Trophoblast cell (in vitro differentiated cells and primary cell): ENCODE measurements around the gene SPOCK1.

Experiments
- DNase-seq, 2 donors: peaks; one replicate each; pipeline ENCODE4 v3.0.0-alpha.2; 2016
- H2AFZ ChIP-seq: 2 replicates; pipeline ENCODE4 v1.6.1; 2013; ENCODE audit warnings: low read length, moderate library complexity, mild to moderate bottlenecking; ENCODE audit not compliant: insufficient read depth, poor library complexity
- H2AK5ac ChIP-seq: 2 replicates; pipeline ENCODE4 v1.6.1; 2013; ENCODE audit warnings: mild to moderate bottlenecking, low read length
- H2BK120ac ChIP-seq: 2 replicates; pipeline ENCODE4 v1.6.1; 2013; ENCODE audit warnings: low read length, mild to moderate bottlenecking, moderate library complexity; ENCODE audit not compliant: insufficient read depth, poor library complexity
- H2BK12ac ChIP-seq: 2 replicates; pipeline ENCODE4 v1.6.1; 2013; ENCODE audit warnings: mild to moderate bottlenecking, low read length, moderate library complexity
- H2BK5ac ChIP-seq: 2 replicates; pipeline ENCODE4 v1.6.1; 2013; ENCODE audit warnings: low read length, low read depth, moderate library complexity, mild to moderate bottlenecking; ENCODE audit not compliant: poor library complexity
- H3K14ac ChIP-seq: 2 replicates; pipeline ENCODE4 v1.6.1; 2013; ENCODE audit warnings: mild to moderate bottlenecking, low read length
- H3K18ac ChIP-seq: 2 replicates; pipeline ENCODE4 v1.6.1; 2013; ENCODE audit warnings: mild to moderate bottlenecking, low read length
- H3K23ac ChIP-seq: 2 replicates; pipeline ENCODE4 v1.6.1; 2013; ENCODE audit warnings: low read length
- H3K27ac ChIP-seq: 2 replicates; pipeline ENCODE4 v1.5.1; 2013; ENCODE audit warnings: low read depth, mild to moderate bottlenecking, inconsistent platforms, low read length, moderate library complexity
- H3K27me3 ChIP-seq: 2 replicates; pipeline ENCODE4 v1.6.1; 2013; ENCODE audit warnings: inconsistent platforms, mild to moderate bottlenecking, low read length, moderate library complexity; ENCODE audit not compliant: insufficient read depth
- H3K36me3 ChIP-seq, 2 experiments: 1 replicate in 1 of 2; 2 replicates in 1 of 2; pipeline ENCODE4 v1.6.1; 2013; ENCODE audit warnings: low read length in 2 of 2, mild to moderate bottlenecking in 2 of 2, moderate library complexity in 1 of 2; ENCODE audit not compliant: insufficient read depth in 2 of 2, control insufficient read depth in 1 of 2
- H3K4ac ChIP-seq: 2 replicates; pipeline ENCODE4 v1.6.1; 2013; ENCODE audit warnings: low read depth, mild to moderate bottlenecking, low read length, moderate library complexity
- H3K4me1 ChIP-seq, 2 experiments: 1 replicate in 1 of 2; 2 replicates in 1 of 2; pipeline ENCODE4 v1.6.1; 2013; ENCODE audit warnings: low read length in 2 of 2, mild to moderate bottlenecking in 2 of 2, moderate library complexity in 1 of 2; ENCODE audit not compliant: insufficient read depth in 2 of 2, control insufficient read depth in 1 of 2
- H3K4me2 ChIP-seq: 2 replicates; pipeline ENCODE4 v1.6.1; 2013; ENCODE audit warnings: inconsistent platforms, mild to moderate bottlenecking, low read length, moderate library complexity
- H3K4me3 ChIP-seq: 2 replicates; pipeline ENCODE4 v1.5.1; 2013; ENCODE audit warnings: mild to moderate bottlenecking, low read depth, low read length, inconsistent platforms
- H3K79me1 ChIP-seq: one replicate; pipeline ENCODE4 v1.6.1; 2013; ENCODE audit warnings: low read length
- H3K79me2 ChIP-seq: 2 replicates; pipeline ENCODE4 v1.6.1; 2013; ENCODE audit warnings: low read length, mild to moderate bottlenecking; ENCODE audit not compliant: control insufficient read depth, insufficient read depth, poor library complexity
- H3K9ac ChIP-seq: 2 replicates; pipeline ENCODE4 v1.6.1; 2013; ENCODE audit warnings: mild to moderate bottlenecking, low read length
- H3K9me3 ChIP-seq: 2 replicates; pipeline ENCODE4 v1.6.1; 2013; ENCODE audit warnings: low read depth, mild to moderate bottlenecking, control low read depth, inconsistent platforms, low read length; ENCODE audit not compliant: insufficient read depth
- H4K12ac ChIP-seq: 2 replicates; pipeline ENCODE4 v1.6.1; 2013; ENCODE audit warnings: low read depth, mild to moderate bottlenecking, low read length, moderate library complexity
- H4K8ac ChIP-seq: 2 replicates; pipeline ENCODE4 v1.6.1; 2013; ENCODE audit warnings: low read depth, mild to moderate bottlenecking, low read length, moderate library complexity
- H4K91ac ChIP-seq: one replicate; pipeline ENCODE4 v1.6.1; 2013; ENCODE audit warnings: low read depth, mild to moderate bottlenecking, low read length, moderate library complexity
- WGBS: extraction: QIAGEN DNeasy Blood & Tissue Kit; methylation state at CpG from one replicate; pipeline ENCODE4 v1.1.7; 2013; ENCODE audit warnings: missing lambda C conversion rate; ENCODE audit not compliant: insufficient read length, insufficient coverage; ENCODE audit errors: extremely low coverage; 5-methylcytosine and 5-hydroxymethylcytosine counted together

The SPOCK1 gene

GRCh38 chr5:137402436-137403187 is 96.5 kb downstream of the SPOCK1 start:
- H4K8ac ChIP-seq, result no peak overlapping the region
- no CpG with 5 or more reads among the region's 5 CpGs for WGBS
- H4K12ac ChIP-seq, result no peak overlapping the region
- H3K4ac ChIP-seq, result no peak overlapping the region
- H3K27ac ChIP-seq, result no peak overlapping the region
- no peaks in the 10 kb centered on the region for H3K36me3 ChIP-seq
- H2BK12ac ChIP-seq, result no peak overlapping the region
- H3K79me2 ChIP-seq, result no peaks in the 10 kb centered on the region
- H2BK5ac ChIP-seq, result no peak overlapping the region
- H3K9ac ChIP-seq, result no peak overlapping the region
- no peak overlapping the region for H3K23ac ChIP-seq
- H3K79me1 ChIP-seq, result no peaks in the 10 kb centered on the region
- no peak overlapping the region for H2AFZ ChIP-seq
- peaks cover 0 to under 1% of the 10 kb centered on the region in 2 experiments for H3K4me1 ChIP-seq
- H4K91ac ChIP-seq, result no peak overlapping the region
- H3K14ac ChIP-seq, result no peak overlapping the region
- no peaks in the 10 kb centered on the region for H3K27me3 ChIP-seq
- H2AK5ac ChIP-seq, result no peak overlapping the region
- no peak overlapping the region for H3K4me2 ChIP-seq
- H2BK120ac ChIP-seq, result no peak overlapping the region
- no peak for DNase-seq
- H3K4me3 ChIP-seq, result no peak overlapping the region
- no peak overlapping the region for H3K18ac ChIP-seq
- no peaks in the 10 kb centered on the region for H3K9me3 ChIP-seq

DNA sequence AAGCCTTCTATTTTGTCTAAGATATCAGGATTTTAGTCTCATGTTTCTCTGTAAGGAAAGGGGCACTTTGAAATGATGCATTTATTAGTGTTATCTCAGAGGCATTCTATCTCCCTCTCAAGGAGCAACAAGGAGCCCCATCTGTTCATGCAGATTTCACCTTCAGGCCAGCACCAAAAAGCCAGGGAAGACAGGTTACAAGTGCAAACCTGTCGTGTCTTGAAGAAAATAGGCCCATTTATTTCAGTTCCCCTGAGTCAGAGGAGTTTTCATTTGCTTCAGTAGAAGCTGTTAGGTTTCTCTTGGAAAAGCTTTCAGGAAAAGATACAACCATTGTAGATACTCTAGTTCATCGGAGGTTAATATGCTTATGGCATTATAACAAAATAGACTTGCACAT is 97.2 kb downstream of the SPOCK1 start:
- H3K9ac ChIP-seq, result no peak overlapping the region
- H3K27ac ChIP-seq, result no peak overlapping the region
- no peak overlapping the region for H2AK5ac ChIP-seq
- H3K4me2 ChIP-seq, result no peak overlapping the region
- H3K9me3 ChIP-seq, result no peaks in the 10 kb centered on the region
- no peak overlapping the region for H3K4ac ChIP-seq
- no peak overlapping the region for H2BK5ac ChIP-seq
- peaks cover 2% of the 10 kb centered on the region for H3K27me3 ChIP-seq
- H3K79me1 ChIP-seq, result no peaks in the 10 kb centered on the region
- no peak overlapping the region for H4K12ac ChIP-seq
- no peak overlapping the region for H4K91ac ChIP-seq
- H2BK120ac ChIP-seq, result no peak overlapping the region
- WGBS, result no CpG with 5 or more reads among the region's 2 CpGs
- no peak for DNase-seq
- H2AFZ ChIP-seq, result no peak overlapping the region
- H3K79me2 ChIP-seq, result no peaks in the 10 kb centered on the region
- no peak overlapping the region for H3K4me3 ChIP-seq
- H3K14ac ChIP-seq, result no peak overlapping the region
- H4K8ac ChIP-seq, result no peak overlapping the region
- H3K23ac ChIP-seq, result no peak overlapping the region
- H3K36me3 ChIP-seq, result no peaks in the 10 kb centered on the region
- H3K4me1 ChIP-seq, result no peaks in the 10 kb centered on the region
- H3K18ac ChIP-seq, result no peak overlapping the region
- H2BK12ac ChIP-seq, result no peak overlapping the region

GRCh38 chr5:137400571-137400970 is 98.6 kb downstream of the SPOCK1 start:
- no peaks in the 10 kb centered on the region for H3K9me3 ChIP-seq
- no peak overlapping the region for H4K8ac ChIP-seq
- H3K4me3 ChIP-seq, result no peak overlapping the region
- peaks cover 2% of the 10 kb centered on the region for H3K27me3 ChIP-seq
- no peak overlapping the region for H3K4me2 ChIP-seq
- no peak overlapping the region for H3K23ac ChIP-seq
- H3K79me2 ChIP-seq, result no peaks in the 10 kb centered on the region
- no peak overlapping the region for H2BK12ac ChIP-seq
- H4K12ac ChIP-seq, result no peak overlapping the region
- H2AK5ac ChIP-seq, result no peak overlapping the region
- no peak overlapping the region for H3K14ac ChIP-seq
- no peak overlapping the region for H2BK5ac ChIP-seq
- H3K4ac ChIP-seq, result no peak overlapping the region
- H2AFZ ChIP-seq, result no peak overlapping the region
- H4K91ac ChIP-seq, result no peak overlapping the region
- no peaks in the 10 kb centered on the region for H3K79me1 ChIP-seq
- no peak overlapping the region for H3K18ac ChIP-seq
- no peaks in the 10 kb centered on the region for H3K4me1 ChIP-seq
- WGBS, result no CpG with 5 or more reads among the region's 5 CpGs
- H3K27ac ChIP-seq, result no peak overlapping the region
- H2BK120ac ChIP-seq, result no peak overlapping the region
- no peak overlapping the region for H3K9ac ChIP-seq
- no peak for DNase-seq
- H3K36me3 ChIP-seq, result no peaks in the 10 kb centered on the region

GRCh38 chr5:137399911-137400310 is 99.2 kb downstream of the SPOCK1 start:
- no peaks in the 10 kb centered on the region for H3K36me3 ChIP-seq
- peaks cover 2% of the 10 kb centered on the region for H3K27me3 ChIP-seq
- no peak overlapping the region for H2BK5ac ChIP-seq
- no peak overlapping the region for H2AK5ac ChIP-seq
- no peak overlapping the region for H3K4me3 ChIP-seq
- H3K23ac ChIP-seq, result no peak overlapping the region
- no peak overlapping the region for H2BK120ac ChIP-seq
- H3K79me1 ChIP-seq, result no peaks in the 10 kb centered on the region
- no peaks in the 10 kb centered on the region for H3K9me3 ChIP-seq
- H2BK12ac ChIP-seq, result no peak overlapping the region
- no peak overlapping the region for H4K12ac ChIP-seq
- no peak overlapping the region for H3K18ac ChIP-seq
- WGBS, result no CpG with 5 or more reads among the region's 3 CpGs
- no peak overlapping the region for H4K8ac ChIP-seq
- no peak overlapping the region for H3K4ac ChIP-seq
- H3K79me2 ChIP-seq, result no peaks in the 10 kb centered on the region
- no peak overlapping the region for H3K14ac ChIP-seq
- H3K9ac ChIP-seq, result no peak overlapping the region
- H2AFZ ChIP-seq, result no peak overlapping the region
- no peak overlapping the region for H4K91ac ChIP-seq
- no peak overlapping the region for H3K4me2 ChIP-seq
- no peak for DNase-seq
- H3K27ac ChIP-seq, result no peak overlapping the region
- H3K4me1 ChIP-seq, result no peaks in the 10 kb centered on the region
